Stimulated activated CD4-positive, alpha-beta T cell treated with anti-CD3 and anti-CD28 coated beads, Interleukin-4, amount 100 ng/mL, for 48 hours (primary cell): ENCODE results near the gene PLA2G12A.

ENCODE experiments used
- DNase-seq, 2 donors: peaks; one replicate each; pipeline ENCODE4 v3.0.0-alpha.2; 2020; ENCODE audit warnings: low read depth in 2 of 2

Gene PLA2G12A

GRCh38 chr4:109729718-109730618, at the start of gene PLA2G12A:
Gene PLA2G12A, minus strand, starts transcription at chr4:109730070. Its CDS starts 261 bp downstream, at chr4:109729809.
- peak; percentile 55 to 63 for DNase-seq

GRCh38 chr4:109764789-109765402, 35.0 kb upstream of the PLA2G12A start:
- no peak for DNase-seq

GRCh38 chr4:109764376-109764775, 34.5 kb upstream of the PLA2G12A start:
- DNase-seq, result no peak

GRCh38 chr4:109760682-109761081, 30.8 kb upstream of the PLA2G12A start:
- DNase-seq, result no peak

- no peak for DNase-seq
Observed at GRCh38 chr4:109755656-109756055, 25.8 kb upstream of the PLA2G12A start.

GRCh38 chr4:109754093-109754857, 24.4 kb upstream of the PLA2G12A start:
- DNase-seq, result no peak

GRCh38 chr4:109752525-109752924, 22.7 kb upstream of the PLA2G12A start:
- DNase-seq, result no peak

GRCh38 chr4:109751852-109752251, 22.0 kb upstream of the PLA2G12A start:
- no peak for DNase-seq

GRCh38 chr4:109750652-109751244, 20.9 kb upstream of the PLA2G12A start:
- DNase-seq, result no peak

- DNase-seq, result no peak
Observed at GRCh38 chr4:109749388-109750082, 19.7 kb upstream of the PLA2G12A start.

- DNase-seq, result no peak
Observed at GRCh38 chr4:109748114-109748513, 18.2 kb upstream of the PLA2G12A start.

GRCh38 chr4:109746728-109747127, 16.9 kb upstream of the PLA2G12A start:
- no peak for DNase-seq

- no peak for DNase-seq
Observed at GRCh38 chr4:109745830-109746229, 16.0 kb upstream of the PLA2G12A start.

GRCh38 chr4:109739547-109739946, 9.7 kb upstream of the PLA2G12A start:
- no peak for DNase-seq

- DNase-seq, result no peak
Observed at GRCh38 chr4:109738104-109738872, 8.4 kb upstream of the PLA2G12A start.

- DNase-seq, result no peak
Observed at GRCh38 chr4:109735566-109736365, 5.9 kb upstream of the PLA2G12A start.

- no peak for DNase-seq
Observed at GRCh38 chr4:109733728-109734127, 3.9 kb upstream of the PLA2G12A start.

GRCh38 chr4:109730619-109731545, 1.0 kb upstream of the PLA2G12A start:
- no peak for DNase-seq
